Measurements from ENCODE around the gene CTSD. TPM values are rescaled to one million over a fixed set of nuclear protein-coding genes. Genes with fewer than 3 reads are reported as not detected.

Gene CTSD
- total and polyA plus RNA-seq, 2 of the 8 experiments (the other 6 are each of a cell fraction or from before 2014, with no cell fraction given), result 169 to 173 TPM

DNA sequence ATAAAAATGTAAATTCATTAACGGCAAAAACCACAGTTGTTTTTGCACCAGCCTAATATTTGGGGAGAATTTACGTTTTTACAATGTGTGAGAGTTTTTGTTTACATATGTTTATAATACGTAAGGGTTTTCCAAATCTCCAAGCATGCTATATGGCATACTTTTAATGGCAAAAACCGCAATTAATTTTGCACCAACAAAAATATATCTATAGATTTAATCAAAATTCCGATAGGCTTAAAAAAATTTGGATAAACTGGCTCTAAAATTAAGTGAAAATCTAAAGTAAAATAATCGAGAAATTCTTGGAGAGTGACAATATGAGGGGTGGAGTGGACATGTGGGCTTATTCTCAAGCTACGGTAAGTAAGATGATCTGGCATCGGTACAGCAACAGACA lies 43.9 kb downstream of the CTSD start (continued):
- TF ChIP-seq, protein P1, sequence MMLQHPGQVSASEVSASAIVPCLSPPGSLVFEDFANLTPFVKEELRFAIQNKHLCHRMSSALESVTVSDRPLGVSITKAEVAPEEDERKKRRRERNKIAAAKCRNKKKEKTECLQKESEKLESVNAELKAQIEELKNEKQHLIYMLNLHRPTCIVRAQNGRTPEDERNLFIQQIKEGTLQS (IDR thresholded peaks at IDR 0.05; ENCODE audit: insufficient read depth, low read depth, low read length), result no peak
- TF ChIP-seq CHD1 (IDR thresholded peaks at IDR 0.05; ENCODE audit: low read depth, low read length) (no peak), KDM4A (IDR thresholded peaks at IDR 0.05; ENCODE audit: low read depth, low read length, severe bottlenecking) (no peak), FOSL1 (IDR thresholded peaks at IDR 0.05; ENCODE audit: insufficient read depth, low read depth, low read length) (no peak), MAFK (IDR thresholded peaks at IDR 0.05; ENCODE audit: low read depth, low read length) (no peak)
